Chondrocyte (in vitro differentiated cells): ENCODE data around the gene SORBS1. TPM values are rescaled to one million over a fixed set of nuclear protein-coding genes. Genes with fewer than 3 reads are reported as not detected.
A peak's percentile ranks its signal among the peaks of the same experiment; 100 is the strongest.

Experiments
- DNase-seq: peaks from one replicate; pipeline ENCODE4 v3.0.0; 2021; ENCODE audit warnings: mixed read lengths, low spot score
- H3K27ac Mint-ChIP-seq: one replicate; pipeline ENCODE4 v1.8.0; 2021; ENCODE audit warnings: mild to moderate bottlenecking, moderate library complexity, mixed read lengths; ENCODE audit not compliant: unreplicated experiment
- H3K27me3 Mint-ChIP-seq: 2 replicates; pipeline ENCODE4 v1.8.0; 2021; ENCODE audit warnings: low read depth, mixed read lengths
- H3K36me3 Mint-ChIP-seq: 2 replicates; pipeline ENCODE4 v1.8.0; 2021; ENCODE audit warnings: low read depth, mixed read lengths
- H3K4me1 Mint-ChIP-seq: 2 replicates; pipeline ENCODE4 v1.8.0; 2021; ENCODE audit warnings: low read depth, mild to moderate bottlenecking, mixed read lengths
- H3K4me3 Mint-ChIP-seq: one replicate; pipeline ENCODE4 v1.8.0; 2021; ENCODE audit warnings: mild to moderate bottlenecking, moderate library complexity, mixed read lengths; ENCODE audit not compliant: unreplicated experiment
- H3K9me3 Mint-ChIP-seq: 2 replicates; pipeline ENCODE4 v1.8.0; 2021; ENCODE audit warnings: low read depth, mixed read lengths
- total RNA-seq: library from RNA; stranded (reverse); gene quantifications from 3 replicates; pipeline ENCODE4 v1.2.1, GENCODE V29; 2021
- TF ChIP-seq, protein P1 (sequence below): fragments of 200-600 bp; sonication (generic); IDR thresholded peaks from 2 replicates; pipeline ENCODE4 v1.5.0; 2021; ENCODE audit warnings: antibody characterized with exemption, mild to moderate bottlenecking, moderate library complexity

SORBS1 gene
- total RNA-seq, 1 donor from 2014 or later: 5.0 TPM

DNA sequence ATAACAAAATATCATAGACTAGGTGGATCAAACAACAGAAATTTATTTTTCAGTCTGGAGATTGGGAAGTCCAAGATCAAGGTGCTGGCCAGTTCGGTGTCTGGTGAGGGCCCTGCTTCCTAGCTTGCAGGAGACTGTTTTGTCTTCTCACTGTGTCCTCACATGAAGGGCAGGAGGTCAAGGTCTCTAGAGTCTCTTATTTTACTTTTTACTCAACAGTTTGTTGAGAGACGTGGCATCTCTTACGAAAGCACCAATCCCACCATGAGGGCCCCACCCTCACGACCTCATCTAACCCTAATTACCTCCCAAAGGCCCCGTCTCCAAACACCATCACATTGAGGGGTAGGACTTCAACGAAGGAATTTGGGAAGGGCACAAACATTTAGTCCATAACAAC lies 41.2 kb upstream of the SORBS1 start:
- peaks cover 4% of the 10 kb centered on the region for H3K4me1 Mint-ChIP-seq
- TF ChIP-seq, protein P1, sequence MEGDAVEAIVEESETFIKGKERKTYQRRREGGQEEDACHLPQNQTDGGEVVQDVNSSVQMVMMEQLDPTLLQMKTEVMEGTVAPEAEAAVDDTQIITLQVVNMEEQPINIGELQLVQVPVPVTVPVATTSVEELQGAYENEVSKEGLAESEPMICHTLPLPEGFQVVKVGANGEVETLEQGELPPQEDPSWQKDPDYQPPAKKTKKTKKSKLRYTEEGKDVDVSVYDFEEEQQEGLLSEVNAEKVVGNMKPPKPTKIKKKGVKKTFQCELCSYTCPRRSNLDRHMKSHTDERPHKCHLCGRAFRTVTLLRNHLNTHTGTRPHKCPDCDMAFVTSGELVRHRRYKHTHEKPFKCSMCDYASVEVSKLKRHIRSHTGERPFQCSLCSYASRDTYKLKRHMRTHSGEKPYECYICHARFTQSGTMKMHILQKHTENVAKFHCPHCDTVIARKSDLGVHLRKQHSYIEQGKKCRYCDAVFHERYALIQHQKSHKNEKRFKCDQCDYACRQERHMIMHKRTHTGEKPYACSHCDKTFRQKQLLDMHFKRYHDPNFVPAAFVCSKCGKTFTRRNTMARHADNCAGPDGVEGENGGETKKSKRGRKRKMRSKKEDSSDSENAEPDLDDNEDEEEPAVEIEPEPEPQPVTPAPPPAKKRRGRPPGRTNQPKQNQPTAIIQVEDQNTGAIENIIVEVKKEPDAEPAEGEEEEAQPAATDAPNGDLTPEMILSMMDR: no peak

DNA sequence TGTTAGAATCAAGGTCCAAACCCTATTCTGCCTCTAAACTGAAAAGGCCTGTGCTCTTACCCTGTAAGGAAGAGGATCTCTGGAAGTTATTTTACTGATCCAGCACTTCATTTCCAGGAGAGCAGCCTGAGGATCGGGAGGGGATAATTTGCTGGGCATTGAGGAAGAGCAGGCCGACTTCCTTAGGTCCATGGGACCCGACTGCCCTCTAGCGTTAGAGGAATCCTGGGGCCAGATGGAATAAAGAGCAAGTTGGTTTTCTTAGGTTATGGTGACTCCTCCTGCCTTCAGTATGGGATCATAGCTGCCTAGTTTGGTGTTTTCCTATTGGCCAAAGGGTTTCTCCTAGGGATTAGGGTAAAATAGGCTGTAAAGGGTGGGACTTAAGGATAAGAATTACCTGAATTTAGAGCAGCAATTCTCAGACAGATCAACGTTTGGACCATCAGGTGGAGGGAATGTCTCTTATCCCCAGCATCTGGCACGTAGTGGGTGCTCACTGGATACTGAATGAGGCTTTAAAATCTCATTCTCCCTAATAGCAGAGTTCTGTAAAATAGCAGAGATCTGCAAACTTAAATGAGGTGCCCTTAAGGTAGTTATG lies 40.0 kb upstream of the SORBS1 start:
- DNase-seq: no peak
- Mint-ChIP-seq H3K4me1 (peaks cover 4% of the 10 kb centered on the region), H3K4me3 (no peak overlapping the region), H3K27ac (no peak overlapping the region), H3K9me3 (peaks cover 8% of the 10 kb centered on the region), H3K36me3 (peaks cover 8% of the 10 kb centered on the region), H3K27me3 (peaks cover 2% of the 10 kb centered on the region)
- TF ChIP-seq, protein P1: peak; percentile 97

More for the DNA sequence above, 41.2 kb upstream of the SORBS1 start:
- peaks cover 11% of the 10 kb centered on the region for H3K36me3 Mint-ChIP-seq
- H3K9me3 Mint-ChIP-seq: no peaks in the 10 kb centered on the region
- H3K4me3 Mint-ChIP-seq: no peak overlapping the region
- no peak for DNase-seq
- H3K27ac Mint-ChIP-seq: no peak overlapping the region
- H3K27me3 Mint-ChIP-seq: peaks cover under 1% of the 10 kb centered on the region

DNA sequence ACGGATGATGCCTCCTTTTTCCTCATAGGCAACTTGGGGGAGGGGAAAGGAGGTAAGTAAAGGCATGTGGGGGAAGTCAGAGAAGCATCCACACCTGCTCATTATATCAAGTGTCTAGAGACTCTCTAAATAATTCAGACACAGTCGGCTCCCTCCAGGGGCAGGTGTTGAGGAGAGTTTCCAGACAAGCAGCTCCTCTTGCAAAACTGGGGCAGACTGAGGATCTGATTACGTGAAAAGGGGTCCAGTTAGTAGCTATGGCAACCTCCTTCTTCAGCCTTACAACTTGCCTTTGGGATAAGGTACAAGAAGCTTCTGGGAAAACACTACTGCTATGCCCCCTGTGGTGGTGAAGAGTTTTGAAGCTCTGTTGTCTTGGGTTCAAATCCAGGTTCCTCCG lies 39.0 kb upstream of the SORBS1 start:
- H3K27ac Mint-ChIP-seq: no peak overlapping the region

DNA sequence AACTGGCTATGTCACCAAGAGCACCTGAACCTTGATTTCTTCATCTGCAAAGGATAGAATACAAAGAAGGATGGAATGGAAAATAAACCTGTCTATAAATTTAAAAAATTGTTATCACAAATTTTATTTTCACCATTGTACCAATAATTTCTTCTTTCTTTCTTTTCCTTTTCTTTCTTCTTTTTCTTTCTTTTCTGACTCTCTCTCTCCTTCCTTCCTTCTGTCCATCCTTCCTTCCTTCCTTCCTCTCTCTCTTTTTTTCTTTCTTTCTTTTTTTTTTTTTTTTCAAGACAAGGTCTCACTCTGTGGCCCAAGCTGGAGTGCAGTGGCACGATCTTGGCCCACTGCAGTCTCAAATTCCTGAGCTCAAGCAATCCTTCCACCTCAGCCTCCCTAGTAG lies 36.6 kb upstream of the SORBS1 start:
- Mint-ChIP-seq H3K9me3 (peaks cover 11% of the 10 kb centered on the region), H3K36me3 (no peaks in the 10 kb centered on the region), H3K4me1 (no peaks in the 10 kb centered on the region)

More for the DNA sequence above, 39.0 kb upstream of the SORBS1 start:
- H3K9me3 Mint-ChIP-seq: peaks cover 11% of the 10 kb centered on the region
- DNase-seq: no peak
- H3K36me3 Mint-ChIP-seq: peaks cover 2% of the 10 kb centered on the region
- TF ChIP-seq, protein P1: no peak
- peaks cover 2% of the 10 kb centered on the region for H3K4me1 Mint-ChIP-seq
- peaks cover 2% of the 10 kb centered on the region for H3K27me3 Mint-ChIP-seq
- no peak overlapping the region for H3K4me3 Mint-ChIP-seq

DNA sequence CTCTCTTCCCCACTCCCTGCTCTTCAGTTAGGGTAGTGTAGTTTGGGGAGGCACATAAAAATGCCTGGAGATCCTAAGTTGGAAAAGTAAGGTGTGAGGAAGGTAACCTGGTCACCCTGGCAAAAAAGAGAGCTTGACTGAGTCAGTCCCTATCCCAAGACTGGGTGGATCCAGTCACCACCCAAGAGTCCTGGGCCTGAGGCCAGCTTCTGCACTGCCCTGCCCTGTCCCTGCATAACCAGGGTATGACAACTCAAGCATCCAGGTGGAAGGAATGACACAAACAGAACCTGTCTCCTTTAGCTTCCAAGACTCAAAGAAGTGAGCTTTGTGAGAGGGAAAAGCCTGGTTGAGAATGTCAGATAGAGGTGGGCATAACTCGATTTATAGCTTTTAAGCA lies 26.9 kb upstream of the SORBS1 start:
- TF ChIP-seq, protein P1: no peak
- H3K36me3 Mint-ChIP-seq: no peaks in the 10 kb centered on the region
- H3K27me3 Mint-ChIP-seq: peaks cover 12% of the 10 kb centered on the region
- H3K9me3 Mint-ChIP-seq: no peaks in the 10 kb centered on the region
- no peak for DNase-seq
- H3K4me3 Mint-ChIP-seq: no peak overlapping the region
- H3K27ac Mint-ChIP-seq: no peak overlapping the region
- no peaks in the 10 kb centered on the region for H3K4me1 Mint-ChIP-seq

More for the DNA sequence above, 36.6 kb upstream of the SORBS1 start:
- TF ChIP-seq, protein P1: no peak
- DNase-seq: no peak
- peaks cover 2% of the 10 kb centered on the region for H3K27me3 Mint-ChIP-seq
- H3K27ac Mint-ChIP-seq: no peak overlapping the region
- no peak overlapping the region for H3K4me3 Mint-ChIP-seq
